ENCODE results near the gene PIGH.
"Not testable (repeated sequence)": the region's sequence is repeated elsewhere in the genome, so short reads cannot be mapped to it uniquely, and the experiment has no call there.

PIGH gene

DNA sequence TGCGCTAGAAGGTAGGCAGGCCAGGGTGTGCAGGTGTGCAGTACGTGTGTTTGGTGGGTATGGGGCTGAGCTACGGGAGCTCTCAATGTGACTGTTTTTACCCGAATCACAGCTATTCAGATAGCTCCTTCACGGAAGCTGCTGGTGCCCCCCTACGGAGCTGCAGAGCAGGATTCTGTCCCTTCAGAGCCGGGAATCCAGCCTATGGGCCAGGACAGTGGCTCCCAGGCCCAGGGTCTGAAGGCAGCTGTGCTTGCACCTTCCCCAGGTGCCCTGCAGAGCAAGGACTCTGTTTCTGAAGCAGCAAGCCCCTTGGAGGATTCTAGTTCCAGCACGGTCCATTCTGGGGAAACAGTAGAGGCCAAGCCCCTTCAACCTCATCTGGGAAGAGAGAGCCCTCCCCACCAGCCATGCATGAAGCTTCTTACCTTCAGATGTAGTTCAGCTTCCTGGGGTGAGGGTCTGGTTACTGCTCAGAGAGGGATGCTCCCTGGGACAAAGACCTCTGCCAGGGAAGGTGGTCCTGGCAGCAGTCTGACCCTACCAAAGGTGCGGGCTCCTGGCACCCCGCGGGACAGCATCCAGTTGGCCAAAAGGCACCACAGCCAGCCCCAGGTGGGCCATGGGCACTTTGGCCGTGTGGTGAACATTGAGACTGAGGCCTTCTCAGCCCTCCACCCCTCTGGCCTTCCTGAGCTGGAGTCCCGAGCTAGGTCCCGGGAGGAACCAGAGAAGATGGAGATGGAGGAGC is 37.9 kb downstream of the PIGH start:
- DNase-seq (ENCODE audit: low read depth, low spot score), result no peak
- no peak overlapping the region for H3K4me3 ChIP-seq (ENCODE audit: low read length)

GRCh38 chr14:67559639-67560038 is 40.4 kb downstream of the PIGH start:
- no peak overlapping the region for H3K4me3 ChIP-seq (ENCODE audit: low read length)
- no peak for DNase-seq (ENCODE audit: low read depth, low spot score)

- H3K4me3 ChIP-seq (ENCODE audit: low read length), result no peak overlapping the region
- no peak for DNase-seq (ENCODE audit: low read depth, low spot score)
Measured at GRCh38 chr14:67557656-67558055, 42.4 kb downstream of the PIGH start.

- no peak overlapping the region for H3K4me3 ChIP-seq (ENCODE audit: low read length)
- DNase-seq (ENCODE audit: low read depth, low spot score), result no peak
Measured at GRCh38 chr14:67557118-67557517, 43.0 kb downstream of the PIGH start.

- H3K4me3 ChIP-seq (ENCODE audit: low read length), result no peak overlapping the region
- DNase-seq (ENCODE audit: low read depth, low spot score), result no peak
Measured at GRCh38 chr14:67556671-67557070, 43.4 kb downstream of the PIGH start.

- DNase-seq (ENCODE audit: low read depth, low spot score), result no peak
- H3K4me3 ChIP-seq (ENCODE audit: low read length), result no peak overlapping the region
Measured at GRCh38 chr14:67555518-67556090, 44.5 kb downstream of the PIGH start.

GRCh38 chr14:67554341-67554740 is 45.7 kb downstream of the PIGH start:
- no peak overlapping the region for H3K4me3 ChIP-seq (ENCODE audit: low read length)
- no peak for DNase-seq (ENCODE audit: low read depth, low spot score)

DNA sequence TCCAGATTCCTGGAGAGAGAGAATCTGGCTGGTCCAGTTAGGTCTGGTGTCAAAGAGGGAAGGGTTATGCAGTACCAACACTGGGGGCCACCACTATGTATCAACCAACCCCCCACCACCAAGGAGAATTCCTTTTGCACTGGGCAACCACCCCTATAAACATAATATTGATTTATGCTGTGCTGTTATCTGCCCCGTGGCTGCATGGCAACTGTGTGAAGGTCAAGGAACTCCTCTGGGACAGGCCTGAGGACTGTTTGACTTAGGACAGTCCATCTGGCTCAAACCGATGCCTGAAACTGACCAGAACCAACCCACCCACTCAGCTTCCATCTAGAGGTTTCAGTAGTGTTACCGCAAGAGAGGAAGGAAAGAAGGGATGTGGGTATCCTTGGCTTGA is 46.5 kb downstream of the PIGH start:
- H3K4me3 ChIP-seq (ENCODE audit: low read length), result no peak overlapping the region
- DNase-seq (ENCODE audit: low read depth, low spot score), result no peak

DNA sequence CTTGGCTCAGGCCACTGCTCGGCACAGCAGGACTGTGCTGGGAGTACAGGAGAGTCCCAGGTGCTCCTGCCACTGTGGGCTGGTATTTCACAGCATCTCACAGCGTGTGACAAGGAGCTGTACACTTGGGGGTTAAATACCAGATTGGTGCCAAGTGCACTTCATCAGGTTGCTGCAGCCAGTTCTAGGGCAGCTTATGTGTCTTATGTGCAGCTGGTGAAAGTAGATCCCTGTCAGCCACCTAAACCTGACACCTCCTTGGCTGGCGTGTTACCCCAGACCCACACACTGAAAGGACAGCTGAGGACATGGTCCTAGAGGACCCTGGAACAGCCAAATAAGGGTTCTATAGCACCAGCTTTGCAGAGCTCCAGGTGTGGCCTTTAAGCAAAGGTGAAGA is 48.1 kb downstream of the PIGH start:
- no peak for DNase-seq (ENCODE audit: low read depth, low spot score)
- H3K4me3 ChIP-seq (ENCODE audit: low read length), result no peak overlapping the region

DNA sequence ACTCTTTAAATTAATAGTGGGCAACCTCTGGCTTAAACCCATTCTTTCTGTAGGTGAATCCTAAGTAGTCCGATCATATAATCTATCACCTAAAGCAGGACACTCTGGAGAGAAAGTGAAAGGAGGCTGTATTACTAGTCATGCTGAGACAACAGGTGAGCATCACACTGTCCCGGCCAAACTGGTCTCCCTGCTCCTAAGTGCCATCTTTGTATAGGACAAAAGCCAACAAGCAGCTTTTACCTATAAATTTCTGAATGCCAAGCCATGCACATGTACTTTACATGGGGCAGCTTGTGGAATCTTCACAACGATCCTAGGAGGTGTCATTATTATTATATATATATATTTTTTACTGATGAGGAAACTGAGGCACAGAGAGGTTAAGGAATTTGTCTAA is 48.9 kb downstream of the PIGH start:
- H3K4me3 ChIP-seq (ENCODE audit: low read length), result no peak overlapping the region
- DNase-seq (ENCODE audit: low read depth, low spot score), result no peak

GRCh38 chr14:67549734-67550133 is 50.3 kb downstream of the PIGH start:
- H3K4me3 ChIP-seq (ENCODE audit: low read length), result no peak overlapping the region
- DNase-seq (ENCODE audit: low read depth, low spot score), result no peak

DNA sequence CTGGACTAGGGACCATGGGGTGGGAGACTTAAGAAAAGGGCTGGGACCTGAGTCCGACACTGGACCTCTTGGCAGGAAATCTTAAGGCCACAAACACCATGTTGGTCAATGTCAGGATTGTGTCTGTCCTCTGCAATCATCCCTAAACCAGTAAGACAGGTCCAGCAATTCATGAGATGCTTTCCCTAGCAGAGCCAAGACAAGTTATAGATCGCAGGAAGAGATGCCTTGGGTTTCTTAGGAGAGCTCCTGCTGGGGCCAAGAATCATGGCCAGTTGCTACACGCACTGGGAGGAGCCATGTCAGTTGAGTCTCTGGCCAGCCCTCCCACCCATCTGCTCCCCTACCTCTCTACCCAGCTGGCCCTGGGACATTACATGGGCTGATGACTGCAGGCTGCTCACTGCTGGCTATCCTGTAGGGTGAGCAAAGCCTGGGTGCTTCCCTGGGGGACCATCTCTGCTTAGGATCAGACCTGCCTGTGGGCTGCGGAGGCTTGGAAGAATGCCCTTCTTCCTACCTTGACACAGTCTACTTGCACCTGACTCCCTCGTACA is 52.8 kb downstream of the PIGH start:
- DNase-seq (ENCODE audit: low read depth, low spot score), result no peak
- no peak overlapping the region for H3K4me3 ChIP-seq (ENCODE audit: low read length)

- no peak for DNase-seq (ENCODE audit: low read depth, low spot score)
- H3K4me3 ChIP-seq (ENCODE audit: low read length), result no peak overlapping the region
Measured at GRCh38 chr14:67544590-67544989, 55.5 kb downstream of the PIGH start.

- H3K4me3 ChIP-seq (ENCODE audit: low read length); DNase-seq (ENCODE audit: low read depth, low spot score): not testable (repeated sequence)
Measured at GRCh38 chr14:67542620-67543019, 57.4 kb downstream of the PIGH start.

DNA sequence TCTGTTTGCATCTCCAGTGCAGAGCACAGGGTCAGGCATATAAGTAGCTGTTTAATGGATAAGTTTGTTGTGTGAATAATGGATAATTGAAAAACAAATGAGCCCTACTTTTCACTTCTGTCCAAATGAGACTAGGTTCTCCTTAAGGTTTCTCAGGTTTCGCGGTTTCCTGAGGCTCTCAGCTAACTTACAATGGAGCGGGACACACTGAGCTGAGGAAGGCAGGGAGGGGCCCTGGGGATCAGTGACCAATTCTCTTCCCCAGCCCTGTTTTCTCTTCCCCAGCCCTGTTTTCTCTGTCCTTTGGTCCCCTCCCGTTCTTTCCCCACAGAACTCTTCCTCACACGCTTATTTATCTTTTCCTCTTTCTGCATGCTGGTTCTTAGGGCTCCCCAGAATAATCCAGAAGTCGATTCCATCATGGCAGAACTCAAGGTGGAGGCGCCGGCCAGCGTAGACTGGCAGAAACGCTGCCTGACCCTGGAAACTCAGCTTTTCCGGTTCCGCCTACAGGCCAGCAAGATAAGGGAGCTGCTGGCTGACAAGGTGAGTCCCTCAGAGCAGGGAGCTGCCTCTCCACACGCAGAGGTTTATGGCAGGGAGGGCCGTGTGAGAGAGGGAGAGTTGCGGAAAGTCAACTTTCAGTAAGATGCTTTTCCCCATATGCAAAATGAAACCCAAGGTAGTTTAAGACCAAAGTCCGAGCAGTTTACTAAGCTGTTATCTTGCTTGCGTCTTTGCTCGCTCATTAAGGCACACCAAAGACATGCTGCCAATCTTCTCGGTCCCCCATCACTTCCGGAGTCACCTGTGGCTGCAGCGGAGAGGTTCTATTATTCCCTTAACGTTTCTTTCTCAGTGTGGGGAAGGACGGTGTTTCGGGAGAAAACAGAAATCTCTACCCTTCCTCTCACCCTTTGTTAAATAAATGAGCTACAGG is 58.4 kb downstream of the PIGH start:
- no peak overlapping the region for H3K4me3 ChIP-seq (ENCODE audit: low read length)

More for the DNA sequence above, 58.4 kb downstream of the PIGH start:
- no peak for DNase-seq (ENCODE audit: low read depth, low spot score)
